HepG2 (cell line): Measurements from ENCODE around the gene TCEANC2. TPM values are rescaled to one million over a fixed set of nuclear protein-coding genes. Genes with fewer than 3 reads are reported as not detected.
A peak's percentile ranks its signal among the peaks of the same experiment; 100 is the strongest.

Source experiments
- BATF2 ChIP-seq: sonication (generic); formaldehyde crosslinking; IDR thresholded peaks from 2 replicates; pipeline ENCODE4 v1.8.0; 2022; ENCODE audit warnings: mild to moderate bottlenecking, missing genetic modification reagents, moderate library complexity
- EED ChIP-seq: sonication (generic); formaldehyde crosslinking; IDR thresholded peaks from 2 replicates; pipeline ENCODE4 v1.5.0; 2020; ENCODE audit warnings: mild to moderate bottlenecking, missing genetic modification reagents
- GATAD2A ChIP-seq: IDR thresholded peaks from 2 replicates; pipeline ENCODE4 v1.6.1; 2016
- HDAC2 ChIP-seq: sonication (generic); formaldehyde crosslinking; IDR thresholded peaks from 2 replicates; pipeline ENCODE4 v1.4.0; 2020; ENCODE audit warnings: missing genetic modification reagents
- HNF1B ChIP-seq: sonication (generic); formaldehyde crosslinking; IDR thresholded peaks from 2 replicates; pipeline ENCODE4 v1.5.1; 2020; ENCODE audit warnings: mild to moderate bottlenecking, moderate library complexity, missing genetic modification reagents
- MED8 ChIP-seq: sonication (generic); formaldehyde crosslinking; IDR thresholded peaks from 2 replicates; pipeline ENCODE4 v1.8.1; 2023; ENCODE audit warnings: mild to moderate bottlenecking, missing genetic modification reagents; ENCODE audit not compliant: insufficient replicate concordance
- RAD21 ChIP-seq: fragments of 450-650 bp; formaldehyde crosslinking; IDR thresholded peaks from 2 replicates; pipeline ENCODE4 v1.5.0; 2020; ENCODE audit warnings: mild to moderate bottlenecking
- ZNF205 ChIP-seq: IDR thresholded peaks from 2 replicates; pipeline ENCODE4 v1.6.1; 2018; ENCODE audit warnings: missing biosample characterization, missing genetic modification reagents
- ZNF318 ChIP-seq: sonication (generic); formaldehyde crosslinking; IDR thresholded peaks from 2 replicates; pipeline ENCODE4 v1.4.0; 2020; ENCODE audit warnings: mild to moderate bottlenecking, missing genetic modification reagents
- ZNF563 ChIP-seq: sonication (generic); formaldehyde crosslinking; IDR thresholded peaks from 2 replicates; pipeline ENCODE4 v1.8.0; 2022; ENCODE audit warnings: mild to moderate bottlenecking, moderate library complexity, missing genetic modification reagents
- ZNF687 ChIP-seq: sonication (generic); formaldehyde crosslinking; IDR thresholded peaks from 2 replicates; pipeline ENCODE4 v1.5.1; 2020; ENCODE audit warnings: mild to moderate bottlenecking, missing genetic modification reagents, moderate library complexity
- ZNF746 ChIP-seq: sonication (generic); formaldehyde crosslinking; IDR thresholded peaks from 2 replicates; pipeline ENCODE4 v1.8.0; 2022; ENCODE audit warnings: mild to moderate bottlenecking, missing genetic modification reagents
- ZNF768 ChIP-seq: sonication (generic); formaldehyde crosslinking; IDR thresholded peaks from 2 replicates; pipeline ENCODE4 v1.4.0; 2020; ENCODE audit warnings: missing genetic modification reagents
- polyA plus RNA-seq, 8 experiments: library from polyadenylated mRNA; depleted of rRNA in 3 of 8; stranded (reverse) in 7 of 8; unstranded in 1 of 8; fragments of >200 nt; fragmentation: Illumina TruSeq in 4 of 8; extraction: Trizol in 4 of 8; gene quantifications; 2 replicates each; pipeline versions ENCODE4 v1.2.1 to v1.2.3, GENCODE V29; 2011 to 2016; ENCODE audit warnings: low read depth in 4 of 8, missing spikeins in 1 of 8, mixed read lengths in 1 of 8; ENCODE audit not compliant: insufficient read depth in 1 of 8
- total RNA-seq, 5 experiments: library from RNA; depleted of rRNA; stranded (reverse); fragments of >200 nt; fragmentation: Illumina TruSeq; extraction: Trizol; gene quantifications; 2 replicates each; pipeline ENCODE4 v1.2.3, GENCODE V29; 2016; ENCODE audit warnings: low read depth in 1 of 5

The TCEANC2 gene
- total and polyA plus RNA-seq, 2 of the 13 experiments (the other 11 are each of a cell fraction or from before 2014, with no cell fraction given) = 3.8 to 5.0 TPM

- TF ChIP-seq ZNF205 (CRISPR knock-in tag) (0 out of 2 replicates have a peak, but pooled peaks have one; percentile 37), ZNF318 (0 out of 2 replicates have a peak, but pooled peaks have one; percentile 59), RAD21 (CRISPR knock-in tag) (peak; percentile 89), BATF2 (CRISPR knock-in tag) (no peak), ZNF563 (CRISPR knock-in tag) (peak; percentile 89), HNF1B (no peak), ZNF687 (peak; percentile 74), MED8 (peak; percentile 43), HDAC2 (CRISPR knock-in tag) (0 out of 2 replicates have a peak, but pooled peaks have one; percentile 53), ZNF746 (CRISPR knock-in tag) (no peak), EED (0 out of 2 replicates have a peak, but pooled peaks have one; percentile 49), ZNF768 (peak; percentile 18; the same call in 1 of the 2 replicates), GATAD2A (CRISPR knock-in tag) (peak; percentile 42)
Measured at GRCh38 chr1:54121482-54122134, 68.2 kb downstream of the TCEANC2 start (continued).
